KBM-7 (cell line): ENCODE data around the gene RAF1.

Experiments used
- DNase-seq: peaks from one replicate; pipeline ENCODE4 v3.0.0-alpha.2; 2015
- in situ Hi-C: fragments of 300-500 bp; cut with MboI; formaldehyde crosslinking; loops from 2 replicates; pipeline ENCODE4 v1.14.3; 2020; ENCODE audit warnings: low sequenced_read_pairs, low pct_unique_long_range_greater_than_20kb, mixed read lengths

Gene RAF1

GRCh38 chr3:12577379-12577778 lies 86.5 kb downstream of the RAF1 start:
- in situ Hi-C loops = no loop called here
- no peak for DNase-seq

DNA sequence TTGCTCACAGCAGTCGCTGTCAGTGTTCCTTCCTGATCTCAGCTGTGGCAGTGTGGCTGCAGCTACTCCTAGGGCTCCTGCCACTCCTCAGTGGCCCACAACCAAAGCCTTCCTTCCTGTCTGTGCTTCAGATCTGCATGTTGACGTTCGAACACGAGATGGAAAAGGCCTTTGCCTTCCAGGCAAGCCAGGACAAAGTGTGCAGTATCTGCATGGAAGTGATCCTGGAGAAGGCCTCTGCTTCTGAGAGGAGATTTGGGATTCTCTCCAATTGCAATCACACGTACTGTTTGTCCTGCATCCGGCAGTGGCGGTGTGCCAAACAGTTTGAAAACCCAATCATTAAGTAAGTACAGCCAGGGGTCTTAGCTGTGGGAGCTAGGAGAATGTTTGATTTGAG lies 89.3 kb downstream of the RAF1 start:
- DNase-seq = no peak
- in situ Hi-C loops = no loop called here

- in situ Hi-C loops = no loop called here
- DNase-seq = no peak
Observed at GRCh38 chr3:12574131-12574530, 89.8 kb downstream of the RAF1 start.

DNA sequence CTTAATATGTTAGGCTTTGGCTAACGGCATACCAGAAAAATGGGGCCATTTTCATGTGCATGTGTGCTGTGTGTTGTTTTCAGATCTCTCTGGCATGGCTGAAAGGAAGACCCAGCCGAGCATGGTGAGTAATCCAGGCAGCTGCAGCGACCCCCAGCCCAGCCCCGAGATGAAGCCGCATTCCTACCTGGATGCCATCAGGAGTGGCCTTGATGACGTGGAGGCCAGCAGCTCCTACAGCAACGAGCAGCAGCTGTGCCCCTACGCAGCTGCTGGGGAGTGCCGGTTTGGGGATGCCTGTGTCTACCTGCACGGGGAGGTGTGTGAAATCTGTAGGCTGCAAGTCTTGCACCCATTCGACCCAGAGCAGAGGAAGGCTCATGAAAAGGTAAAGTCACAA lies 91.9 kb downstream of the RAF1 start:
- in situ Hi-C loops = no loop called here

GRCh38 chr3:12569836-12570235 lies 94.1 kb downstream of the RAF1 start:
- DNase-seq = no peak
- in situ Hi-C loops = no loop called here

More for the DNA sequence above, 91.9 kb downstream of the RAF1 start:
- DNase-seq = no peak

GRCh38 chr3:12568747-12569146 lies 95.2 kb downstream of the RAF1 start:
- DNase-seq = no peak
- in situ Hi-C loops = no loop called here

DNA sequence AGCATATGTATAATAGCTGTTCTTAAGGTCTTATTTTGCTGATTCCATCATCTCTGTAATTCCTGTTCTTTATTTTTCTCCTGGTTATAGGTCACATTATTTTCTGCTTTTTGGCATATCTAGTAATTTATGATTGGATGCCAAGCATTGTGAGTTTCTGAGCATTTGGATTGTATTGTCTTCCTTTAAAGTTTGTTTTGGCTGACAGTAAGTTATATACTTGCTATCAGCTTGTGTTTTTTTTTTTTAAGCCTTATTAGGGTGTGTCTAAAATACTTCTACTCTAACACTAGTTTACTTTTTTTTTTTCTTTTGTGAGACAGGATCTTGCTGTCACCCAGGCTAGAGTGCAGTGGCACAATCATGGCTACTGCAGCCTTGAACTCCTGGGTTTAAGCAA lies 96.9 kb downstream of the RAF1 start:
- DNase-seq = no peak
- in situ Hi-C loops = no loop called here

GRCh38 chr3:12562451-12562850 lies 101.5 kb downstream of the RAF1 start:
- in situ Hi-C loops = no loop called here
- DNase-seq = no peak

- in situ Hi-C loops = no loop called here
- no peak for DNase-seq
Observed at GRCh38 chr3:12561397-12561796, 102.5 kb downstream of the RAF1 start.

DNA sequence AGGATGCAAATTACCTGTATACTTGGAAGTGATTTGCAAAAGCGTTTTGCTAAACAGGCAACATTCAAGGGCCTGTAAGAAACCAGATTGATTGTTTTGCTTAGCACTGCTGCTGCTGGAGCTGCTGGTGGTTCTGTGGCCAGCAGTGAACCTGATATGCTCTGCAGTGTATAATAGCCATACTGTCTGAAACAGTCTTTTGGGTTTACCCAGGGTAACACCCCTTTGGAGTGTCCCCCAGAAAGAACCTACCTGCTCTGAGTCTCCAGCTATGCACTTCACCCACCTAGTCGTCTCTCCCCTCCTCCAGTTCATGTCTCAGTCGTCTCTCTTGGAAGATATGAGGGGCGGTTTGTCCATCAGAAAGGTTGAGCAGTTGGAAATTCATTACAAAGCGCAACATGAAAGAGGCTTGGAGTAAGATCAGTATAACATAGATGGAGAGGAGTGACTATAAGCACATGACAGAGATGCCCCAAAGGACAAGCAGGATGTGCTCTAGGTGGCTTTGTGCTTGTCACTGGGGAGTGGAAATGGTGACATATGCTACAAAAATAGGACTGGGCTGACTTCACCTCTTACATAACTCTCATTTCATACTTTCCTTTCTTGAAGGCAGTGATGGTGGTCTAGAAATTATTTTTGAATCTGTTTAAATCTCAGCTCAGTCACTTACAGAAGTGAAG lies 103.3 kb downstream of the RAF1 start:
- no peak for DNase-seq
- in situ Hi-C loops = no loop called here

DNA sequence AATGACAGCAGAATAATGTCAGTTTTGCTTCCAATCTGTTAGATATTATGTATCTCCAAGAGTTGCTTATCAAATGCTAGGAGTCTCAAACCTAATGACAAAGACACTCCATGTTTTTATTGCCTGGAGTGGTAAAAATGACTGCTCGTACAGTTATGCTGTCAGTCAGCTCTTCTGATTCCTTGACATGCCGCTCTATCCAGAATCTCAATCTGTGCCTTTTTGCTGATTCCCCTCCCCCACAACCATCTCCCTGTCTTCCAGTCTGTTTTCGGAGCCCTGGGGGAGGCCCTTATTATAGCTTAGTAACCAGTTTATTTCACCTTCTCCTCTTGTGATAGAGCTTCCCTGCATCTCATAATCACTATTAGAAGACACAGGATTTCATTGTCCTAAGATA lies 104.4 kb downstream of the RAF1 start:
- in situ Hi-C loops = no loop called here
- no peak for DNase-seq

DNA sequence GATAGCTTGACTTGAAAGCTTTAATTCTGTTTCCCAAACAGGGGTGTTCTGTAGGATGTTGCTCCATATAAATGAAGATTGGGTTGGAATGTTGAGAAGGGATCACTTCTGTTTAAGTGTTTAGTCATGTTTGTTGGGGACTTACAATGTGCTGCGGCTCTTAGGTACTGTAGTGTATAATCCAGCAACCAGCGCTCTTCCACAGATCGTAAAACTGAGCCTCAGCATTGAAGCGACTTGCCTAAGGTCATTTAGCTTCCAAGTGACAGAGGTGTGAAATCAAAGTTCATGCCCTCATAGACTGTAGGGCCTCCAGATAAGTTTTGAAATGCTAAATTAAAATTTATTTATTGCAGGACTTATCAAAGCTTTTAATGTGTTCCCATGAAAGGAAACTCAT lies 105.2 kb downstream of the RAF1 start:
- in situ Hi-C loops = no loop called here
- no peak for DNase-seq

GRCh38 chr3:12557473-12558100 lies 106.3 kb downstream of the RAF1 start:
- in situ Hi-C loops = no loop called here
- DNase-seq = peak; percentile 41

- in situ Hi-C loops = no loop called here
- peak; percentile 90 for DNase-seq
Observed at GRCh38 chr3:12556690-12557472, 107.0 kb downstream of the RAF1 start, which contains the start of gene MKRN2. TSS of gene MKRN2 (plus strand) at chr3:12557087. CDS start at chr3:12557151, 64 bp downstream.

DNA sequence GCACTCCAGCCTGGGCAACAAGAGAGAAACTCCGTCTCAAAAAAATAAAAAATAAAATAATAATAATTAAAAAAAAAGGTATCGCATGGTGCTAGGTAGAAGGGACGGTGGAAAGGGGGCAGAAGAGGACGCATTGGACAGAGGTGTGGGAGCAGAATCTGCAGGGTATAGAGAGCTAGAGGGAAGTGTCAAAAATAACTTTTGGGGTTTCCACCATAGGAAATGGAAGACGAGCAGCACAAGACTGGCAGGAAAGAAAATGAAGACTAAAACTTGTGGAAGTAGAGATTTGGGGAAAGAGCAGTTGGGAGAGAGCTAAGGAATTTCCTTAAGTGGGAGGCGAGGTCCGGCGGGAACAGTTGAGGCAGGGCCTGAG lies 107.6 kb downstream of the RAF1 start:
- no peak for DNase-seq
- in situ Hi-C loops = no loop called here

DNA sequence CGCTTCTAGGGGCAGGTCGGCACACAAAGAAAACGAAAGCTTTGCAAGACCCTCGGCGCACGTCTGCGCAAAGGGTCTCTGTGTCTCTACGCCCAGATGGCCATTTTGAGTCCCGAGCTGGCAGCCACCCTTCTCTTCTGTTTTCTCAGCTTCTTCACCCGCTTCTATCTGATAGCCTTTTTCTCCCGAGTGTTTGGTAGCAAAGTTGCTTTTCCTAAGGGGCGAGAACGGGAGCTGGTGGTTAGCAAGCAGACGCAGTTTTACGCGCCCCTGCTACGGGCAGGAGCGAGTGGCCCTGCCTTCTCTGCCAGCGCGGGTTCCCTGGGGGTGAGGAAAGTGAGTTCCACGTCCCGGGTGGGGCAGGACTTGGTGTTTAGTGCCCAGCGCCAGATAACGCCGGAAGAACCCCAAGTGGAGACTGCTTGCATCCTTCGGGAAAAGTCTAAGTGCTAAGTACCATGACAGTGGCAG lies 110.0 kb downstream of the RAF1 start:
- peak; percentile 62 for DNase-seq

GRCh38 chr3:12549971-12550760 lies 113.8 kb downstream of the RAF1 start:
- no peak for DNase-seq
- in situ Hi-C loops = no loop called here

More for the DNA sequence above, 110.0 kb downstream of the RAF1 start:
- in situ Hi-C loops = no loop called here

- no peak for DNase-seq
- in situ Hi-C loops = no loop called here
Observed at GRCh38 chr3:12545473-12545791, 118.5 kb downstream of the RAF1 start, which contains the start of gene MKRN2OS. TSS of gene MKRN2OS (minus strand) at chr3:12545499. CDS start at chr3:12545464, 35 bp downstream.

DNA sequence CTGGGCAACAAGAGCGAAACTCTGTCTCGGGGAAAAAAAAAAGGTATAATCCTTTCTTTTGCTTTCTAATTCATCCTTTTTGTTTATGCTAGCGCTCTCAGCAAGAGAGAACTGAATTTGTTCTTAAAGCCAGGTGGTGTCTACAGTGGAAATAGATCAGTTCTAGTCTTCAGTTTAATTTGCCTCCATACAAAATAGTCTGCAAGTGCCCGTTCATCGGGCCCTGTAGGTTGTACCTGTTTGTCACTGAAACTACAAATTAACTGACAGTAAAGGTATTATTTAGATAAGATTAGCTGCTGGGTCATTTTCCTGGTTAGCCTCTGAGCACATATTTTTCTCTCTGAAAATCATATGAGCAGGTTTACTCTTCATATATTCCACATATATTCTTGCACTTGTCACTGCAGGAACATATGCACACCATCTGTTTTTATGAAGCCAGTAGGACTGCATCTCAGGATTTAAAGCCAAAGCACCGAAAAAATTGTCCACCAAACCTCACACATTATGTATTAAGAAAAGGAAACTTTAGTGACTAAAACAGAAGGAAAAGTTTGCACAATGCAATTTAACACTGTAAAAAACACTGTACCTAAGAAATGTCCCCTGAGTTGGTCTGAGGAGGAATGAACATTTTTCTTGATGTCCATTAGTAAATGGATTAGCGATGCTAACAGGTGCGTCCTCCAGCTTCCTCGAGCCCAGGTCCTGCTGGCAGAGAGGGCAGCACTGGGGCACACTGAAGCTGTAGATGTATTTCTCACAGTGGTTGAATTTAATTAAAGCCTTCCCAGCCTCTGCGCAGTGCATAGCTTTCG lies 119.1 kb downstream of the RAF1 start:
- in situ Hi-C loops = no loop called here
- no peak for DNase-seq
